ENCODE results near the gene GSKIP. TPM values are rescaled to one million over a fixed set of nuclear protein-coding genes. Genes with fewer than 3 reads are reported as not detected.
"Not testable (repeated sequence)": the region's sequence is repeated elsewhere in the genome, so short reads cannot be mapped to it uniquely, and the experiment has no call there.

Gene GSKIP
- total and polyA plus RNA-seq, 7 donors: 5.7 to 19.7 (median 7.2) TPM

GRCh38 chr14:96324219-96324618 is 39.1 kb upstream of the GSKIP start:
- DNase-seq (no peak), ATAC-seq (no peak)
- intact Hi-C loops (cut with DNase I): no loop called here
- 92 to 98% (median 95%) methylated on average over 7 of the region's 7 CpGs for WGBS, 3 donors
- Histone ChIP-seq H3K4me3 (no peak overlapping the region), H3K4me1 (no peaks in the 10 kb centered on the region), H3K36me3 (ENCODE audit: insufficient read depth in 1 of 2, low read depth in 1 of 2) (peaks cover 3 to 99% of the 10 kb centered on the region in 2 donors), H3K27me3 (ENCODE audit: insufficient read depth in 3 of 3, low read length in 2 of 3) (no peaks in the 10 kb centered on the region), H3K27ac (no peak overlapping the region), H3K9me3 (no peaks in the 10 kb centered on the region)
- TF ChIP-seq CTCF (IDR thresholded peaks at IDR 0.05): no peak

GRCh38 chr14:96338551-96338950 is 24.8 kb upstream of the GSKIP start:
- no peaks in the 10 kb centered on the region for H3K4me1 ChIP-seq
- H3K4me3 ChIP-seq: no peak overlapping the region
- intact Hi-C loops (cut with DNase I): no loop called here
- DNase-seq (no peak), ATAC-seq (no peak)
- H3K27me3 ChIP-seq (ENCODE audit: insufficient read depth in 3 of 3, low read length in 2 of 3): no peaks in the 10 kb centered on the region
- no peak overlapping the region for H3K27ac ChIP-seq
- no peak for TF ChIP-seq CTCF (IDR thresholded peaks at IDR 0.05)
- WGBS, 3 donors: 87 to 100% (median 97%) methylated on average over 1 of the region's 1 CpG
- H3K36me3 ChIP-seq (ENCODE audit: insufficient read depth in 1 of 2, low read depth in 1 of 2): peaks cover 0 to 64% of the 10 kb centered on the region in 2 donors
- H3K9me3 ChIP-seq: no peaks in the 10 kb centered on the region

DNA sequence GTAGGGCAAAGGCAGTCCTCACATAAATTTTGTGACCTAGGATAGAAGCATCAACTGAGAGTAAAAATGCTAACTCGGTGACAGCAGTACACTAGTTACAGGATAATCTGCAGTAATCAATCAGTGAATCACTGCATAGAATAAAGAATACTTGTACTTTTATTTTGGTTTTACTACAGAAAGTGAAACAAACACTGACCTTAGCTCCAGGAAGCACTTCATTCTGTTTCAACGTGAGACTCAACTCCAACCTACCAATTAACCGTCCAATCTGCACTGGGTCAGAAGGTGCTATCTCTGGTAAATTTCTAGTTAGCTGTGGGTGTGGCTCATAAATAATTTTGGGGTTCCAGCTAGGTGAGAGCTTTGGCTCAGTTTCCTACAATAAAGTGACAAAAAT is 22.0 kb upstream of the GSKIP start:
- H3K27me3 ChIP-seq (ENCODE audit: insufficient read depth in 3 of 3, low read length in 2 of 3): no peaks in the 10 kb centered on the region
- intact Hi-C loops (cut with DNase I): loop anchor here in 1 of 2 donors (10.0 kb wide), 1 partner anchor 47 kb away; no protein-coding TSS in a partner anchor
- H3K9me3 ChIP-seq: no peaks in the 10 kb centered on the region
- no peak for TF ChIP-seq CTCF (IDR thresholded peaks at IDR 0.05)
- H3K27ac ChIP-seq: no peak overlapping the region
- no peaks in the 10 kb centered on the region for H3K4me1 ChIP-seq
- WGBS, 3 donors: 79 to 85% (median 84%) methylated on average over 3 of the region's 3 CpGs
- DNase-seq (no peak), ATAC-seq (no peak)
- no peak overlapping the region for H3K4me3 ChIP-seq
- peaks cover 0 to 66% of the 10 kb centered on the region in 2 donors for H3K36me3 ChIP-seq (ENCODE audit: insufficient read depth in 1 of 2, low read depth in 1 of 2)

- no peaks in the 10 kb centered on the region for H3K4me1 ChIP-seq
- H3K27me3 ChIP-seq (ENCODE audit: insufficient read depth in 3 of 3, low read length in 2 of 3): no peaks in the 10 kb centered on the region
- peaks cover 0 to 34% of the 10 kb centered on the region in 2 donors for H3K36me3 ChIP-seq (ENCODE audit: insufficient read depth in 1 of 2, low read depth in 1 of 2)
- no peak for TF ChIP-seq CTCF (IDR thresholded peaks at IDR 0.05)
- no peak for DNase-seq
- no peak for ATAC-seq
- WGBS, 3 donors: 88 to 96% (median 93%) methylated on average over 2 of the region's 2 CpGs
- no peak overlapping the region for H3K4me3 ChIP-seq
- intact Hi-C loops (cut with DNase I): loop anchor here in 1 of 2 donors (10.0 kb wide), 1 partner anchor 51 kb away; no protein-coding TSS in a partner anchor
- H3K9me3 ChIP-seq: no peaks in the 10 kb centered on the region
- H3K27ac ChIP-seq: no peak overlapping the region
These were observed 17.7 kb upstream of the GSKIP start for GRCh38 chr14:96345669-96346068.

DNA sequence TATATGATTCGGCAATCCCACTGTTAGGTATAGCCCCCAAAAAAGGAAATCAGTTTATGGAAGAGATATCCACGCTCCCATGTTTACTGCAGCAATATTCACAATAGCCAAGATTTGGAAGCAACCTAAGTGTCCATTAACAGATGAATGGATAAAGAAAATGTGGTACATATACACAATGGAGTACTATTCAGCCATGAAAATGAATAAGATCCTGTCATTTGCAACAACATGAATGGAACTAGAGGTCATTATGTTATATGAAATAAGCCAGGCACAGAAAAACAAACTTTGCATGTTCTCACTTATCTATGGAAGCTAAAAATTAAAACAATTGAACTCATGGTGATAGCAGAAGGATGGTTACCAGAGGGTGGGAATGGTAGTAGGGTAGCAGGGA is 15.4 kb upstream of the GSKIP start:
- 92 to 100% (median 98%) methylated on average over 2 of the region's 2 CpGs for WGBS, 3 donors
- not testable (repeated sequence) for H3K27ac ChIP-seq; ATAC-seq; H3K27me3 ChIP-seq (ENCODE audit: insufficient read depth in 3 of 3, low read length in 2 of 3); H3K9me3 ChIP-seq; H3K4me1 ChIP-seq; H3K4me3 ChIP-seq; DNase-seq
- H3K36me3 ChIP-seq (ENCODE audit: insufficient read depth in 1 of 2, low read depth in 1 of 2): peaks cover 0 to 17% of the 10 kb centered on the region in 2 donors
- intact Hi-C loops (cut with DNase I): loop anchor here in 1 of 2 donors (10.0 kb wide), 1 partner anchor 53 kb away; no protein-coding TSS in a partner anchor
